Measurements from ENCODE around the gene CCDC171. TPM values are rescaled to one million over a fixed set of nuclear protein-coding genes. Genes with fewer than 3 reads are reported as not detected.

Gene CCDC171
- total RNA-seq, result 1 to 10 TPM; 1.9 TPM

DNA sequence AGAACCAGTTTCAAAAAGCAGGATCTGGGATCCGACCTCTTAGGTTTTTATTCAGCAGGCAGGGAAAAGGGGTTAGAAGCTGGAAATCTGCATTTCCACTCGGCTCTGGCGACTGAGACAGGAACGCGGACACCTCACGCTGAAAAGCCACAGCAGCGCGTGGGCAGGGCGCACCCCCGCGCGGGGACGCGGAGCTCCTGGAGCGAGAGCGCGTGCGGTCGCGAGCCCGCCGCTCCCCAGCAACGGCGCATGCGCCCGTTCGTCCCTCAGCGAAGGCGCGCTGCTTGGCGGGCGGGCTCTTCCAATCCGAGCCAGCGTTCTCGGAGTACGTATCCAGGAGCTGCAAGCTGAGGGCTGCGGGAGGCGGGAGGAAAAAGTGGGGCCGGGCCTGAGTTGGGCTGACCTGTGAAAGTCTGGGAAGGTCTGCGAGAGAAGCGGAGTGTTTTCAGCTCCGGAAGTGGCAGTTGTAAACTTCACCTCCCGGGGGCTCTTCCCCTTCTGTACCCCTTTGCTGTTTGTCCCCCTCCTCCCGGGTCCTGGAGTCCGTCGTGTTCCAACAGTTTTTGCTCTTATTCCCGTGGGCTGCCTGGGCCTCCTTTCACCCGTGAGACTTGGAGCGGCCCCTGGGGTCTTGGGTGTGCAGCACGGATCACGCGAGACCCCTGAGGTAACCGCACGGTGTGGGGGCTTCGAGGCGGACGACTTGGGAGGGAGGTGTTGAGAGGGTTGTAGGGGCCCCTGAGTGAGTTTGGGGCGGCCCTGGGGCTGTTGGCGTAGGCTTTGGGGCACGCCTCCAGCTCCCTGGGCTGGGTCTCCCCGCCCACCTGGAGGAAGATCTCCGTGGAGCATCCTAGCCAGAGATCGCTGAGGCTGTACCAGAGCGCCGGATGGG is at the start of gene CCDC171:
Gene CCDC171 (plus strand): TSS at position 408 of the 892 bp plus-strand sequence. CDS start 11,046 bp downstream, outside the sequence.
- Mint-ChIP-seq H3K36me3 (ENCODE audit: low read depth) (no peaks in the 10 kb centered on the region), H3K27me3 (ENCODE audit: low read depth) (peaks cover 11% of the 10 kb centered on the region), H3K4me3 (peak within 1 kb of the TSS; percentile 86), H3K9me3 (ENCODE audit: insufficient read depth) (no peaks in the 10 kb centered on the region), H3K27ac (peak within 1 kb of the TSS; percentile 85), H3K4me1 (ENCODE audit: low read depth) (peaks cover 13% of the 10 kb centered on the region)
- CTCF ChIA-PET, result interaction anchor here (0.7 to 2.7 kb wide), 15 partner anchors 11 to 257 kb away, joined by 3 to 34 read pairs (median 5); partner anchors contain the start of gene PSIP1
- POLR2A ChIA-PET, result interaction anchor here (0.7 to 2.8 kb wide), 8 partner anchors 10 to 254 kb away, joined by 3 to 40 read pairs (median 3); partner anchors contain the start of gene PSIP1
- peak; percentile 90 for DNase-seq
- ATAC-seq, result peak; percentile 91

DNA sequence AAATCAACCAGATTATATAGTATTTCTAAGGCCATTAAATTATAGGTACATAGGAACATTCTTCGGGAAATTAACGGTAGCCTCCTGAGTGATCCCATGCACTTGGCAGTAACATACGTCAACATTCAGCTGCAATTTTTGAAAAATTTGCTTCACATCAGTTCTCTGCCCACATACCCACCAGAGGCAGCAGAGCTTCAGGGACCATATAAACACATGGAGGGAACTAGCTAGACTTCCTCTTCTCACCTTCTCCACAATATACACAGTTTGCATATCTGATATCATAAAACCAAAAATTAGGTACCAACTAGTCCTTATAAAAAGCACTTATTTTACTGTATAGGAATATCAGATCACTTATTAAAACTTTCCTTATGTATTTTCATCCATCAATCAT is 46.9 kb upstream of the CCDC171 start:
- Mint-ChIP-seq H3K9me3 (ENCODE audit: insufficient read depth) (no peaks in the 10 kb centered on the region), H3K36me3 (ENCODE audit: low read depth) (peaks cover 66% of the 10 kb centered on the region), H3K4me3 (no peak overlapping the region), H3K4me1 (ENCODE audit: low read depth) (peaks cover 59% of the 10 kb centered on the region), H3K27me3 (ENCODE audit: low read depth) (no peaks in the 10 kb centered on the region), H3K27ac (no peak overlapping the region)
- POLR2A ChIA-PET, result no interaction called here
- no peak for ATAC-seq
- DNase-seq, result no peak
- CTCF ChIA-PET, result interaction anchor here (0.7 to 0.9 kb wide), 2 partner anchors 10 to 24 kb away, joined by 3 read pairs; no protein-coding TSS in a partner anchor

DNA sequence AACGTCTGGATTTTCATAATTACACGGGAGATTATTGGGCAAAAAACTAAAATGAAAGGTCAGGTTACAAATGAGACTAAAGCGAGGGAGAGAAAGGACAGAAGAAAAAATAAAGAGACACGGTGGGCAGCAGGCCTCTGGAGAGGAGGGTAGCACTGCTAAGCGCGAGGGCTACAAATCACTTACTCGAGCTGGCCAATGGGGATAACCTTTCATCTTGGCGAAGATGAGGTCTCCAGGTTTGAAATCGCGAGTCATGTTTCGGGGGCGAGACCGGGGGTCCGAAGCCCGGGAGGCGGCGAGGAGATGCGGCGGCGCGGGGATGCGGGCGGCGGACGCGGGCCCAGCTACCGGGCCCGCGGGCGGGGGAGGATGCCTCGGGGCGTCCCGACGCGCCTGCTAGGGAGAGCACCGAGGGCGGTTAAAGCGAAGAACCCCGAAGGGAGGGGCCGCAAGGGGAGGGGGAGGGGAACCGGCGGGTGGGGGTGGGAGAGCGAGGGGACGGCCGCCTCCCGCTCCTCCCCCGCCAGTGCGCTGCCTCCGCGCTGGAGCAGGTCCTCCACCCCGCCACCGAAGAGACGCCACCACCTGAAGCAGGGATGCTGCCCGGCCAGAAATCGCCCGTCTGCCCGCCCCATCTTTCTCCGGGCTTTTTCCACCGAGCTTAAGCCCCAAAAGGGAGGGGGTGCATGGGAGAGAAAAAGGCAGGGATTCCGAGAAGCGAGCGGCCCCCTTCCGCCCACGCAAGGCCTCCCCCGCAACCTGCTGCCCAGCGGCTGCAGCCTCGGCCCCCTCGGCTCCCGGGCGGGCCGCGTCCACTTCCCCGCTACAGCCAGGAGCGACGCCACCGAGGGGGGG is 42.7 kb upstream of the CCDC171 start:
- peaks cover 53% of the 10 kb centered on the region for H3K4me1 Mint-ChIP-seq (ENCODE audit: low read depth)

DNA sequence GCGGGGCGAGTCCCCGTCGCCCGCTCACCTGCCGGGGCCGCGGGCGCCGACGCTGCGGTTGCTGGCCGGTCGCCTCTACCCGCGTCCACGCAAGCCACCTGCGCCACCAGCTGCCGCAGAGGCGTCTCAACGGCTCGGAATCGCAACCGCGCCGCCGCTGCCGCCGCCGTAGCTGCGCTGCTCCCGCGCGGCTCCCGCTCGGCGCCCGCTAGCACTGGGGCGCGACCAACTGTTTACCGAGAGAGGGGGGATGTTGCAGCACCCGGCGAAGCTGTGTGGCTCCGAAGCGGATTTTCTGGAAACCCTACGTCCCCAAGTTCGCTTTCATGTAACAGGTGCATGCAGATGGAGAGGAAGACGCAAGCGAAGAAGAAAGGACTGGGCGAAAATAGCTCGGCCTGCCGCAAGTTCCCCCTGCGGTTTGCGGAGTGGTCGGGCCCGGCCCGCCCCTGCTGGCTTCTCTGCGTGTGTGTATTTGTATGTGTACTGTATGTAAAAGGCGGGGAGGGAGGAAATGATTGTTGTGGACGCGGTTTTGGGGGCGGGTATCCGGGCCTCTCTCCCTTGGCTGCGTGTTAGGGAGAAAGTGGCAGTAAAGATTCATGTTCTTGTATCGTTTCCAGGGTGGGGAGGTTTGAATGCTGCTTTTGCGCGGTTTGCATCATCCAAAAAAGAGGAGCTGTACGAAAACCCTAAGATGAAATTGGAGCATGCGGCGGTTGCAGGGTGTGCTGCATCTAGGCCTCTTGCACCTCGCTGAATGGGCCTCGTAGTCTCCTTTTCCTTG is 41.9 kb upstream of the CCDC171 start, which contains the start of gene PSIP1:
Gene PSIP1 (minus strand): TSS at position 182 of the 787 bp plus-strand sequence. CDS start 782 bp downstream, outside the sequence.
- peak; percentile 93 for DNase-seq
- CTCF ChIA-PET, result interaction anchor here (0.9 to 2.4 kb wide), 5 partner anchors 12 to 88 kb away, joined by 3 to 13 read pairs (median 7); partner anchors contain the start of genes CCDC171 and SNAPC3
- ATAC-seq, result peak; percentile 88
- H3K27me3 Mint-ChIP-seq (ENCODE audit: low read depth), result peaks cover 7% of the 10 kb centered on the region
- peaks cover 51% of the 10 kb centered on the region for H3K4me1 Mint-ChIP-seq (ENCODE audit: low read depth)
- H3K27ac Mint-ChIP-seq, result peak within 1 kb of the TSS; percentile 100
- POLR2A ChIA-PET, result interaction anchor here (0.7 to 3.7 kb wide), 14 partner anchors 12 to 211 kb away, joined by 3 to 40 read pairs (median 5); partner anchors contain the start of genes CCDC171, SNAPC3 and TTC39B
- no peaks in the 10 kb centered on the region for H3K9me3 Mint-ChIP-seq (ENCODE audit: insufficient read depth)
- peak within 1 kb of the TSS; percentile 89 for H3K4me3 Mint-ChIP-seq
- H3K36me3 Mint-ChIP-seq (ENCODE audit: low read depth), result peaks cover 35% of the 10 kb centered on the region

More for the DNA sequence above, 42.7 kb upstream of the CCDC171 start:
- peak overlapping the region; percentile 89 for H3K4me3 Mint-ChIP-seq
- no peaks in the 10 kb centered on the region for H3K9me3 Mint-ChIP-seq (ENCODE audit: insufficient read depth)
- H3K27ac Mint-ChIP-seq, result peak overlapping the region; percentile 88
- H3K27me3 Mint-ChIP-seq (ENCODE audit: low read depth), result peaks cover 7% of the 10 kb centered on the region
- ATAC-seq, result peak; percentile 50
- CTCF ChIA-PET, result interaction anchor here (1.3 to 2.4 kb wide), 4 partner anchors 11 to 87 kb away, joined by 3 to 13 read pairs (median 9); partner anchors contain the start of genes CCDC171 and SNAPC3
- H3K36me3 Mint-ChIP-seq (ENCODE audit: low read depth), result peaks cover 39% of the 10 kb centered on the region
- POLR2A ChIA-PET, result interaction anchor here (0.9 to 3.7 kb wide), 13 partner anchors 11 to 204 kb away, joined by 3 to 40 read pairs (median 6); partner anchors contain the start of genes CCDC171, SNAPC3 and TTC39B
- DNase-seq, result peak; percentile 72

GRCh38 chr9:15512204-15512603 is 40.6 kb upstream of the CCDC171 start:
- ChIA-PET POLR2A (interaction anchor here (0.7 to 3.7 kb wide), 5 partner anchors 11 to 219 kb away, joined by 3 to 40 read pairs (median 13); partner anchors contain the start of gene CCDC171), CTCF (interaction anchor here (0.8 to 2.4 kb wide), 5 partner anchors 21 to 94 kb away, joined by 6 to 13 read pairs (median 7); partner anchors contain the start of gene CCDC171)
- no peaks in the 10 kb centered on the region for H3K9me3 Mint-ChIP-seq (ENCODE audit: insufficient read depth)
- H3K27me3 Mint-ChIP-seq (ENCODE audit: low read depth), result peaks cover 7% of the 10 kb centered on the region
- peak overlapping the region; percentile 23 for H3K27ac Mint-ChIP-seq
- peaks cover 39% of the 10 kb centered on the region for H3K4me1 Mint-ChIP-seq (ENCODE audit: low read depth)
- ATAC-seq (no peak), DNase-seq (no peak)
- peaks cover 22% of the 10 kb centered on the region for H3K36me3 Mint-ChIP-seq (ENCODE audit: low read depth)
- no peak overlapping the region for H3K4me3 Mint-ChIP-seq

DNA sequence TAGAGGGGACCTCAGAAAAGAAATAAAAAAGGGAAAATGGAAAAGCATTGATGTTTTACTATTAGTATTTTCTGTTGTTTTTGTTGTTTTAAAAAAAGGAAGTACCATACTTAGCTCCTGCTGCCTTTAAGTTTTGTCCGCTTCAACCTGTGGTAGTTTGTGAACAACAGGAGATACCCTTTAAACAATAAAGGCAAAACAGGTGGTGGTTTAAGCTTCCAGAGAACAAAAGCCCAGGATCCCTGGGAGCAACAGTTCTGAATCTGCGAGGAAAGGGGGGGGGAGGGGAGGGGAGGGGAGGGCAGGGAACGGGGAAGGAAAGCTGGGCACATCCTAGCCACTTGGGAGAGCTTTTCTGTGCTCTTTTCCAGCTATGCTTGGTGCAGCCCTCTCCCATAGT is 40.0 kb upstream of the CCDC171 start:
- Mint-ChIP-seq H3K4me1 (ENCODE audit: low read depth) (peaks cover 34% of the 10 kb centered on the region), H3K27me3 (ENCODE audit: low read depth) (peaks cover 7% of the 10 kb centered on the region), H3K9me3 (ENCODE audit: insufficient read depth) (no peaks in the 10 kb centered on the region), H3K4me3 (no peak overlapping the region), H3K27ac (no peak overlapping the region), H3K36me3 (ENCODE audit: low read depth) (peaks cover 19% of the 10 kb centered on the region)
- POLR2A ChIA-PET, result interaction anchor here (3.7 kb wide), 2 partner anchors 13 to 18 kb away, joined by 13 to 32 read pairs; no protein-coding TSS in a partner anchor
- ATAC-seq (no peak), DNase-seq (no peak)
- CTCF ChIA-PET, result interaction anchor here (0.7 to 2.4 kb wide), 5 partner anchors 20 to 301 kb away, joined by 3 to 11 read pairs (median 6); partner anchors contain the start of gene CCDC171

DNA sequence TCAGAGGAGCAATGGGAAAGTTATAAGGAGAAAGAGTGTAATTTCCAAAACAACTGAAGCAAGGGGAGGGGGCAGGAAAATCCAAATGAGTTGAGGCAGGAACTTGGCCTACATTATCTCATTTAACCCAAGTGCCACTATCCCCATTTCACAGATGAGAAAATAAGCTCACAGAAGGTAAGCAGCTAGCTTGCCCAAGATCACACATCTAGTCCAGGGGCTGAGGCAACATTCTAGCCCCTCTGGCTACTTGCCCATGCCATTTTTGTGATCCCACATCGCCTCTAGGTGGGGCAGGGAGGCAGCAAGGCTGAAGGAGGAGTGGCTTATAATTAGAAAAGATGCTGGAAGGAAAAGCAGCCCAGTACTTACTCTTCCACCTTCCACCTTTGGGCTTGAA is 39.5 kb upstream of the CCDC171 start:
- ATAC-seq (no peak), DNase-seq (no peak)
- ChIA-PET POLR2A (interaction anchor here (3.7 kb wide), 1 partner anchor 17 kb away, joined by 13 read pairs; no protein-coding TSS in a partner anchor), CTCF (interaction anchor here (0.7 to 1.4 kb wide), 4 partner anchors 20 to 301 kb away, joined by 3 to 6 read pairs (median 4); no protein-coding TSS in a partner anchor)
- no peak overlapping the region for H3K4me3 Mint-ChIP-seq
- H3K27ac Mint-ChIP-seq, result no peak overlapping the region
- peaks cover 14% of the 10 kb centered on the region for H3K36me3 Mint-ChIP-seq (ENCODE audit: low read depth)
- peaks cover 30% of the 10 kb centered on the region for H3K4me1 Mint-ChIP-seq (ENCODE audit: low read depth)
- H3K27me3 Mint-ChIP-seq (ENCODE audit: low read depth), result peaks cover 7% of the 10 kb centered on the region
- no peaks in the 10 kb centered on the region for H3K9me3 Mint-ChIP-seq (ENCODE audit: insufficient read depth)

GRCh38 chr9:15519831-15520230 is 33.0 kb upstream of the CCDC171 start:
- DNase-seq (no peak), ATAC-seq (no peak)
- Mint-ChIP-seq H3K4me1 (ENCODE audit: low read depth) (no peaks in the 10 kb centered on the region), H3K27me3 (ENCODE audit: low read depth) (peaks cover 3% of the 10 kb centered on the region), H3K36me3 (ENCODE audit: low read depth) (no peaks in the 10 kb centered on the region), H3K9me3 (ENCODE audit: insufficient read depth) (no peaks in the 10 kb centered on the region), H3K4me3 (no peak overlapping the region), H3K27ac (no peak overlapping the region)
- CTCF ChIA-PET, result interaction anchor here (0.7 kb wide), 1 partner anchor 18 kb away, joined by 3 read pairs; no protein-coding TSS in a partner anchor
- POLR2A ChIA-PET, result no interaction called here

DNA sequence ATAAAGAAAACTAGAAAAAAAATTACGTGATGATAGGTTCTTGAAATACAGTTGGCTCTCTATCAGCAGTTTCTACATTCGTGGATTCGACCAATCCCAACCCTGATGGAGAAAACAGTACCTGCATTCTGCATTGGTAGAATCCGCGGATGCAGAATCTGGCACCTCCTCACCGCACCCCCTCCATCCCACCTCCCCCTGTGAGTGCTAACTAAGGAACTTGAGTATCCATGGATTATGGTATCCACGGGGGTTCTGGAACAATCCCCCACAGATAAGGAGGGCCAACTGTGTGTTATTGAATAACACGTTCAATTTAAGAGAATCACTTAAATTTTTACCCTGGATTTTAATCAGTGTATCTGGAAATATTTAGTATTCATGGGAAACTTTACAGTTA is 31.6 kb upstream of the CCDC171 start:
- Mint-ChIP-seq H3K27ac (no peak overlapping the region), H3K36me3 (ENCODE audit: low read depth) (no peaks in the 10 kb centered on the region), H3K27me3 (ENCODE audit: low read depth) (peaks cover 3% of the 10 kb centered on the region), H3K9me3 (ENCODE audit: insufficient read depth) (no peaks in the 10 kb centered on the region), H3K4me3 (no peak overlapping the region), H3K4me1 (ENCODE audit: low read depth) (no peaks in the 10 kb centered on the region)
- DNase-seq (no peak), ATAC-seq (no peak)
- ChIA-PET CTCF (no interaction called here), POLR2A (no interaction called here)

- POLR2A ChIA-PET, result no interaction called here
- H3K9me3 Mint-ChIP-seq (ENCODE audit: insufficient read depth), result no peaks in the 10 kb centered on the region
- DNase-seq, result no peak
- no peaks in the 10 kb centered on the region for H3K36me3 Mint-ChIP-seq (ENCODE audit: low read depth)
- H3K27ac Mint-ChIP-seq, result no peak overlapping the region
- H3K27me3 Mint-ChIP-seq (ENCODE audit: low read depth), result peaks cover 3% of the 10 kb centered on the region
- H3K4me3 Mint-ChIP-seq, result no peak overlapping the region
- ATAC-seq, result no peak
- no peaks in the 10 kb centered on the region for H3K4me1 Mint-ChIP-seq (ENCODE audit: low read depth)
- CTCF ChIA-PET, result interaction anchor here (1.1 kb wide), 1 partner anchor 11 kb away, joined by 3 read pairs; no protein-coding TSS in a partner anchor
Observed at GRCh38 chr9:15522130-15522755, 30.6 kb upstream of the CCDC171 start.

Data from activated CD8-positive, alpha-beta T cell treated with anti-CD3 and anti-CD28 coated beads, Interleukin-2, amount 10 ng/mL, durations not matched to agents 7 days and 5 days (primary cell).